Left lung (tissue), 10 donors: ENCODE measurements around the gene UBE2D2. TPM values are rescaled to one million over a fixed set of nuclear protein-coding genes. Genes with fewer than 3 reads are reported as not detected.

Source experiments
- ATAC-seq: fragments of 200-7000 bp; cut with Tn5 transposase; one replicate; pipeline ENCODE4 v1.9.1; 2020; ENCODE audit warnings: moderate library complexity
- DNase-seq, 4 donors: peaks; one replicate each; pipeline ENCODE4 v3.0.0-alpha.2; 2013 to 2020
- H3K27ac ChIP-seq, 2 donors: fragments of 200-600 bp; sonication (generic) in 1 of 2; one replicate each; pipeline versions ENCODE4 v1.5.0 to v1.8.0; 2020 to 2021
- H3K27me3 ChIP-seq, 2 donors: fragments of 200-600 bp; sonication (generic) in 1 of 2; one replicate each; pipeline versions ENCODE4 v1.5.0 to v1.8.0; 2020 to 2021
- H3K36me3 ChIP-seq, 2 donors: fragments of 200-600 bp; sonication (generic) in 1 of 2; one replicate each; pipeline versions ENCODE4 v1.5.0 to v1.8.0; 2020 to 2021
- H3K4me1 ChIP-seq, 2 donors: fragments of 200-600 bp; one replicate each; pipeline ENCODE4 v1.8.0; 2021
- H3K4me3 ChIP-seq, 2 donors: fragments of 200-600 bp; sonication (generic) in 1 of 2; one replicate each; pipeline versions ENCODE4 v1.5.0 to v1.8.0; 2020 to 2021; ENCODE audit warnings: mild to moderate bottlenecking in 1 of 2
- H3K9me3 ChIP-seq, 2 donors: fragments of 200-600 bp; sonication (generic) in 1 of 2; one replicate each; pipeline versions ENCODE4 v1.5.0 to v1.8.0; 2020 to 2021
- intact Hi-C, 2 donors: fragments of 100-400 bp; cut with DNase I; formaldehyde crosslinking; loops; one replicate each; pipeline versions ENCODE4 v1.11.2 to v1.14.2; 2022
- polyA plus RNA-seq, 6 donors: library from polyadenylated mRNA; unstranded; fragments of 120-200 nt; gene quantifications; one replicate each; pipeline ENCODE4 v1.2.1, GENCODE V29; 2013; ENCODE audit not compliant: insufficient read length in 6 of 6
- total RNA-seq, 2 donors: library from RNA; stranded (reverse); fragmentation: NEBNext Ultra II Directional; extraction: Animal tissue kit (Norgen Biotek cat#: 25700); gene quantifications; one replicate each; pipeline ENCODE4 v1.2.1, GENCODE V29; 2021
- TF ChIP-seq, protein P1 (sequence below), 2 donors: fragments of 200-600 bp; sonication (generic) in 1 of 2; IDR thresholded peaks; one replicate each; pipeline versions ENCODE4 v1.5.0 to v1.8.0; 2021; ENCODE audit warnings: antibody characterized with exemption in 2 of 2
- donor health status: DM: no; HTN: yes; CAD: no.
- donor health status: DM: no; HTN: no; CAD: no.

The UBE2D2 gene
- total and polyA plus RNA-seq, 8 donors = 122 to 160 (median 145) TPM

DNA sequence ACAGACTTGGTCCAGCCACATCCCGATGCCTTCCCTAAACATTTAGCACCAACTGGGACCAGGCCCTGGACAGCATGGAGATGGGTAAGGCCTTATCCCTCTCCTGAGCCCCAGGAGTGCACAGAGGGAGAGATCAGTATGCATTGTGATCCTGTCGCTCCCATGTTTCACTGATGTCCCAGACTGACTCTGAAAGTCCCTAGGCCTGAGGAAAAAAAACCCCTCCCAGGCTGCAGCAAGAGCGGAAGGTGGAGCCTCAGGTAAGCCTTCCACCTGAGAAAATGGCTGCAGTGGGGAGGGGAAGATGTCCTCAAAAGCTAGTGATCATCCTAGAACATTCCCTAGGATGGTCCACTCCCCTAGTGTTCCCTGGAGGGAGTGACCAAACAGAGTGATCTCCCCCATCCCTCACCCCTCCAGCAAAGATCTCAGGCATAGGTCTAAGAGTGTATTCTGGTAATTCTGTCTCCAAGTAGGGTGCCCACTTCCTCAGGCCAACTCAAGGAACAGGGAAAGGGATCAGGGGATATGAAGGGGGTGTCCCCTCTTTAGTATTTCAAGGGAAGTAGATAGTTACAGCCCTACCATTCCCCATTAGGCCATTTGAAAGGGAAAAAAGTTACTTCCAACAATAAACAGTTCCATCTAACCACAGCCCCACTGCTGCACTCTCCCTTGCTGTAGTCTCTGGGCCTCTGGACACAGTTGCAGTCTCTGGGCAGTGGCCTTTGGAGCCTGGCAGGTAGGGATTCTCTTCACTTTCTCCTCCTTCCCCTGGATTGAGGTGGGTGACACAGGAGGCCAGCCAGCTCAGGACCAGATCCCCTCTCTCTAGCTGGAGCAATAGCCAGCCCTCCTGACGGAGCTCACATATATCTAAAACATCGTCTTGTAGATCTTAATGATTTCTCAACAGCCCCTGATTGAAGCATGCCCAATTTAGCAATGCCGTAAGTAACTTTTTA lies 80.3 kb downstream of the UBE2D2 start:
- Histone ChIP-seq H3K27me3 (peaks cover 0 to 33% of the 10 kb centered on the region in 2 donors), H3K4me3 (no peak overlapping the region), H3K27ac (no peak overlapping the region), H3K36me3 (no peaks in the 10 kb centered on the region), H3K9me3 (no peaks in the 10 kb centered on the region), H3K4me1 (peaks cover 23 to 29% of the 10 kb centered on the region in 2 donors)
- intact Hi-C loops = no loop called here
- no peak for DNase-seq
- ATAC-seq = no peak
- TF ChIP-seq, protein P1, sequence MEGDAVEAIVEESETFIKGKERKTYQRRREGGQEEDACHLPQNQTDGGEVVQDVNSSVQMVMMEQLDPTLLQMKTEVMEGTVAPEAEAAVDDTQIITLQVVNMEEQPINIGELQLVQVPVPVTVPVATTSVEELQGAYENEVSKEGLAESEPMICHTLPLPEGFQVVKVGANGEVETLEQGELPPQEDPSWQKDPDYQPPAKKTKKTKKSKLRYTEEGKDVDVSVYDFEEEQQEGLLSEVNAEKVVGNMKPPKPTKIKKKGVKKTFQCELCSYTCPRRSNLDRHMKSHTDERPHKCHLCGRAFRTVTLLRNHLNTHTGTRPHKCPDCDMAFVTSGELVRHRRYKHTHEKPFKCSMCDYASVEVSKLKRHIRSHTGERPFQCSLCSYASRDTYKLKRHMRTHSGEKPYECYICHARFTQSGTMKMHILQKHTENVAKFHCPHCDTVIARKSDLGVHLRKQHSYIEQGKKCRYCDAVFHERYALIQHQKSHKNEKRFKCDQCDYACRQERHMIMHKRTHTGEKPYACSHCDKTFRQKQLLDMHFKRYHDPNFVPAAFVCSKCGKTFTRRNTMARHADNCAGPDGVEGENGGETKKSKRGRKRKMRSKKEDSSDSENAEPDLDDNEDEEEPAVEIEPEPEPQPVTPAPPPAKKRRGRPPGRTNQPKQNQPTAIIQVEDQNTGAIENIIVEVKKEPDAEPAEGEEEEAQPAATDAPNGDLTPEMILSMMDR (IDR thresholded peaks at IDR 0.05) = no peak

DNA sequence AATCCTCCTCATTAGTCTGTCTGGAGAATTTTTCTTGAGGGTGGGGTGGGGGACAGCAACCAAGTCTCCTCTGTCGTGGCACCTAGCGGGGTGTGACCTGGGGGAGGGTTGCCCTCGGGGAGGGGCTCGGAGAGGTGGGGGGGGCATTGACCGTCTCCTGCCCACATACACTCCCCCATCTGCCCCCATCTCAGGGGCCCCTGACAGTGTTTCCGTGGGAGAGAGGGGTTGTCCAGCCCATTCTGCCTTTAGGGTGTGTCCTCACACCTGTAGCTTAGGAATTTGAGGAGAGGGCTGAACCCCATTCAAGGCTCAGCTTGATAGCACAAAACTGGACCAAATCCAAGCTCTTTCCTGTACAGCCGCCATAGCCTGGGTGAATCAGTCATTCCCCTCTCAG lies 81.1 kb downstream of the UBE2D2 start:
- intact Hi-C loops = no loop called here
- H3K36me3 ChIP-seq = no peaks in the 10 kb centered on the region
- DNase-seq (peak in 1 of 4 donors; percentile 20), ATAC-seq (no peak)
- peaks cover 0 to 37% of the 10 kb centered on the region in 2 donors for H3K27me3 ChIP-seq
- H3K27ac ChIP-seq = no peak overlapping the region
- TF ChIP-seq, protein P1 (IDR thresholded peaks at IDR 0.05) = no peak
- no peaks in the 10 kb centered on the region for H3K9me3 ChIP-seq
- H3K4me3 ChIP-seq = no peak overlapping the region
- H3K4me1 ChIP-seq = peaks cover 16 to 29% of the 10 kb centered on the region in 2 donors

DNA sequence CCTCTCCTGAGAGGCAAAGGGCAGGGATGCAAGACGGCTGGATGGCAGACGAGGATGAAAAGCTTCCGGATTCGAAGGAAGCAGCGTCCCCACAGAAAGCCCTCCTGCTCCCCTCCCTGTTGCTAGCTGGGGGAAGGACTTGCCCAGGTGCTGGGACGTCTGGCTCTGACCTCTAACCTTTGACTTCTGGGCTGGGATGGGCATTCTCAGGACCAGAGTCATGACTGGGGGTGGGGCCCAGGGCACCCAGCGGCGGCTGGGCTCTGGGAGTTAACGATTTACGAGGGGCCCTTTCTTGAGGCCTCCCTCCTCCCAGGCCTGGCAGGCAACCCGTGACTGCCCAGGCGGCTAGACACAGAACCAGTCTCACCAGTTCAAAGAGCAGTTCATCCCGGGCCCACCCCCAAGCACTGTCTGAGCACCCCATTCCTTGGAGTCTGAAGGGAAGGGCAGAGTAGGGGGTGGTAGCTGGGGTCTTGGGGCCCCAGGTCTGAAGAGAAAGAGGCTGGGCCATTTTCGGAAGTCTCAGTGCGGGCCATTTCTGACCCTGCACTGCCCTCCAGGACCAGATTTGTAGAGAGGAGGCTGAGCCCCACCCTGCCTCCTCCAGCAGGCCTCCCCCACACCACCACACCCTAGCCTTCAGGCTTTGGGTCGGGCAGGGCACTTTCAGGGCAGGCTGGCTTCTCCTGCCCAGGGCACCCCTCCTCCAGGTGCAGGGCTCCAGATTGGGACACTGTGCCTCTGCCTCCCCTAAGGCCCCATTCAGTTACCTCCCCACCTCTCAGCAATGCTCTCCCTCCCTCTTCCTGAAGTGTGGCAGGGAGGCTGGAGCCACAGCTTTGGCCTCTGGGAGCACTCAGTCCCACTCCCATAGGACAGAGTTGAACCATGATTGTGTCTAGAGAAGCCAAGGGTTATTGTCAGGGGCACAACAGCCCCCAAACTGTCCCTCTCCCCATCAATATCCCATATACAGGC lies 82.0 kb downstream of the UBE2D2 start:
- TF ChIP-seq, protein P1 (IDR thresholded peaks at IDR 0.05) = no peak
- H3K27ac ChIP-seq = peak overlapping the region in 1 of 2 donors; percentile 59
- peaks cover 0 to 37% of the 10 kb centered on the region in 2 donors for H3K27me3 ChIP-seq
- ATAC-seq (peak; percentile 66), DNase-seq (peak in 2 of 4 donors; percentile 69 to 78)
- peaks cover 12 to 29% of the 10 kb centered on the region in 2 donors for H3K4me1 ChIP-seq
- intact Hi-C loops = no loop called here
- no peaks in the 10 kb centered on the region for H3K9me3 ChIP-seq
- no peaks in the 10 kb centered on the region for H3K36me3 ChIP-seq
- no peak overlapping the region for H3K4me3 ChIP-seq

DNA sequence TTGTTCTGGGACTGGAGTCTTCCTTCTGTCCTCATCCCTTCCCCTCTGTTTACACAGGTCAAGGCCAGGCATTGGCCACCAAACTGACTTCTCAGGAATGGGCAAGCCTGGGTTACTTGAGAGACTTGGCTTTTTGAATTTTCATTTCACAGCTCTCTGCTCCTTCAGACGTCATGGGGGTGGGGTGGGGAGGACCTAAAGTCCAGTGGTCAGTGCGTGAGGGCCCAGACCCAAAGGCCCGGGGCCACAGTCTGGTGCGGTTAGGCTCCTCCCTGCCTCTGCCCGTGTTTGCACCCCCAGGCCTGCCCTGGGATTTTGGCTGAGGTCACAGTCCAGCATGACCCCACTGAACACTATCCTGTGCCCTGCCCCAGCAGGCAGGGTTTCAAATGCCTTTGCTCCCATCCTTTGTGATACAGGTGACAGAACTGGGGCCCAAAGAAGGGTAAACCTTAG lies 82.9 kb downstream of the UBE2D2 start:
- Histone ChIP-seq H3K27me3 (peaks cover 0 to 37% of the 10 kb centered on the region in 2 donors), H3K36me3 (no peaks in the 10 kb centered on the region), H3K4me1 (peaks cover 3 to 26% of the 10 kb centered on the region in 2 donors), H3K4me3 (no peak overlapping the region), H3K27ac (peak overlapping the region in 1 of 2 donors; percentile 59), H3K9me3 (no peaks in the 10 kb centered on the region)
- intact Hi-C loops = no loop called here
- TF ChIP-seq, protein P1 (IDR thresholded peaks at IDR 0.05) = no peak
- DNase-seq (peak in 2 of 4 donors; percentile 29 to 45), ATAC-seq (no peak)
